Measurements from ENCODE around the gene GRIK5. TPM values are rescaled to one million over a fixed set of nuclear protein-coding genes. Genes with fewer than 3 reads are reported as not detected.
A peak's percentile ranks its signal among the peaks of the same experiment; 100 is the strongest.

Gene GRIK5
- polyA plus RNA-seq, 10 donors, result 1.8 to 4.3 (median 3.1) TPM

GRCh38 chr19:41990615-41991014, 79.4 kb downstream of the GRIK5 start:
- DNase-seq, result no peak

- DNase-seq, result no peak
Measured at GRCh38 chr19:41990028-41990427, 80.0 kb downstream of the GRIK5 start.

- no peak for DNase-seq
Measured at GRCh38 chr19:41988947-41989346, 81.1 kb downstream of the GRIK5 start.

GRCh38 chr19:41987141-41987860, 82.7 kb downstream of the GRIK5 start:
- no peak for DNase-seq

- no peak for DNase-seq
Measured at GRCh38 chr19:41984961-41985360, 85.0 kb downstream of the GRIK5 start.

GRCh38 chr19:41981724-41982123, 88.3 kb downstream of the GRIK5 start:
- no peak for DNase-seq

- DNase-seq, result no peak
Measured at GRCh38 chr19:41978470-41978869, 91.5 kb downstream of the GRIK5 start.

- no peak for DNase-seq
Measured at GRCh38 chr19:41977916-41978315, 92.1 kb downstream of the GRIK5 start.

GRCh38 chr19:41974652-41975051, 95.4 kb downstream of the GRIK5 start:
- no peak for DNase-seq

GRCh38 chr19:41971363-41971762, 98.6 kb downstream of the GRIK5 start:
- no peak for DNase-seq

- no peak for DNase-seq
Measured at GRCh38 chr19:41969772-41970458, 100.1 kb downstream of the GRIK5 start.

GRCh38 chr19:41968751-41969595, 101.0 kb downstream of the GRIK5 start:
- DNase-seq, result no peak

GRCh38 chr19:41967054-41967783, 102.8 kb downstream of the GRIK5 start:
- no peak for DNase-seq

GRCh38 chr19:41965106-41965505, 104.9 kb downstream of the GRIK5 start:
- no peak for DNase-seq

- no peak for DNase-seq
Measured at GRCh38 chr19:41960973-41961372, 109.0 kb downstream of the GRIK5 start.

GRCh38 chr19:41959056-41960053, 110.7 kb downstream of the GRIK5 start, which contains the start of gene RABAC1:
Gene RABAC1, minus strand, starts transcription at chr19:41959321. Its CDS starts 29 bp downstream, at chr19:41959292.
- peak; percentile 93 to 97 (median 94) for DNase-seq

GRCh38 chr19:41958367-41959055, 111.5 kb downstream of the GRIK5 start:
- peak; percentile 67 to 94 (median 83) for DNase-seq

GRCh38 chr19:41957838-41958366, 112.1 kb downstream of the GRIK5 start:
- peak; percentile 64 to 87 (median 75) for DNase-seq

GRCh38 chr19:41957161-41957837, 112.7 kb downstream of the GRIK5 start:
- DNase-seq, result no peak
